Left renal pelvis (tissue), 4 donors: ENCODE measurements around the gene TSPAN31. TPM values are rescaled to one million over a fixed set of nuclear protein-coding genes. Genes with fewer than 3 reads are reported as not detected.

Experiments used
- DNase-seq, 4 donors: peaks; one replicate each; pipeline ENCODE4 v3.0.0-alpha.2; 2013; ENCODE audit warnings: low read depth in 4 of 4, low spot score in 3 of 4
- polyA plus RNA-seq, 4 donors: library from polyadenylated mRNA; unstranded; fragments of 120-200 nt; gene quantifications; one replicate each; pipeline ENCODE4 v1.2.1, GENCODE V29; 2013; ENCODE audit not compliant: insufficient read length in 4 of 4

The TSPAN31 gene
- polyA plus RNA-seq, 4 donors: 67.7 to 108 (median 102) TPM

- no peak for DNase-seq
Observed at GRCh38 chr12:57751432-57751787, 6.6 kb downstream of the TSPAN31 start.

DNA sequence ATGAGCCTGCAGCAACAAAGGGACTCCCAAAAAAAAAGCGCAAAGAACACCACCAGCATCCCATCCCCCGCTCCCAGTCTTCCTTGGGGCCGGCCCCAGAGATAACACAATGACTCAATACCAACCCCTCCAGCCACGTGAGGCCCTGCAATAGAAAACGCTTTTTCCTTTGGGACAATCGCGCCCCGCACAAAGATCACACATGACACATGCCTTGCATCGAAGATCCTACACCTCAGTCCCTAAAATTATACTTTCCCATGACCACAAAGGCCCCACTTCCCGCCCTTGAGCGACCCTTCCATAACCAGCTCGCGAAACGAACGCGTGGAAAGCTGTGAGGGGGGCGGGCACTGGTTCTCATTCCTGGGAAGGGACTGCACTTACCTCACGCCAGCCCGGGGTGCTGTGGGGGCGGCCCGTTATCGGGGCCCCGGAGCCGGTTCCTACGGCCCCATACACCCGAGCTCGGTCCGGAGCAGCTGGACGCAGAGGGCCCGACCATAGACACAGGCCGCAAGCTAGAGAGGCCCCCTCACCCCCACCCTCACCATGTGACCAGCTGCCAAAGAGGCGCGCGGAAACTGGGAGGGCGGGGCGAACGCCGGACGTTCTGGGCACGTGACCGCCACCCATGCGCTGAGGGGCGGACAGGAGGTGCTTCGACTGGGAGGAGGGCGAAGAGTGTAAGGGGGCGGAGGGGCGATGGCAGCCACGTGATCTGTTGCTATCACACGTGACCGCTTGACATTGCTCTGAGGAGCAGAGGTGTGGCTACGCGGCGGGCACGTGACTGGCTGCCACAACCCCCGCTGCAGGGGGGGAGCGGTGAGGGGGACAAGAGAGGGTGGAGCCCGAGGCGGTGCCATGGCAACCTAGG is 7.2 kb downstream of the TSPAN31 start, which contains the start of gene CDK4:
Gene CDK4 (minus strand): TSS at position 523 of the 880 bp plus-strand sequence. CDS start 593 bp downstream, outside the sequence.
- peak; percentile 96 to 98 (median 97) for DNase-seq

- no peak for DNase-seq
Observed at GRCh38 chr12:57752668-57753000, 7.8 kb downstream of the TSPAN31 start.

- no peak for DNase-seq
Observed at GRCh38 chr12:57753756-57754337, 9.0 kb downstream of the TSPAN31 start.

- DNase-seq: no peak
Observed at GRCh38 chr12:57754411-57755193, 9.8 kb downstream of the TSPAN31 start, which contains the start of gene MARCHF9. Gene MARCHF9 (plus strand): TSS chr12:57755103. CDS start chr12:57755529, 426 bp downstream.

DNA sequence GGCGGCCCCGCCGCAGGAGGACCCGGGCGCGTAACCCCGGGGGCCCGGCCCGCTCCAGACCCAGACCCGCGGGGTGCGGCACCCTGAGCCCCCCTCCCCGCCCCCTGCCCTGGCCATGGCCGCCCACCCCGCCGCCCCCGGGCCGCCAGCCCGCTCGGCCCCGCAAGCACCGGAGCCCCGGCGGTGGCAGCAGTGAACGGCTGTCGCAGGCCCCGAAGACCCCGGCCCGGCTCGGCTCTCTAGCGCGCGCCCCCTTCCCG is 10.3 kb downstream of the TSPAN31 start:
- DNase-seq: no peak

- no peak for DNase-seq
Observed at GRCh38 chr12:57755454-57756372, 10.9 kb downstream of the TSPAN31 start.

DNA sequence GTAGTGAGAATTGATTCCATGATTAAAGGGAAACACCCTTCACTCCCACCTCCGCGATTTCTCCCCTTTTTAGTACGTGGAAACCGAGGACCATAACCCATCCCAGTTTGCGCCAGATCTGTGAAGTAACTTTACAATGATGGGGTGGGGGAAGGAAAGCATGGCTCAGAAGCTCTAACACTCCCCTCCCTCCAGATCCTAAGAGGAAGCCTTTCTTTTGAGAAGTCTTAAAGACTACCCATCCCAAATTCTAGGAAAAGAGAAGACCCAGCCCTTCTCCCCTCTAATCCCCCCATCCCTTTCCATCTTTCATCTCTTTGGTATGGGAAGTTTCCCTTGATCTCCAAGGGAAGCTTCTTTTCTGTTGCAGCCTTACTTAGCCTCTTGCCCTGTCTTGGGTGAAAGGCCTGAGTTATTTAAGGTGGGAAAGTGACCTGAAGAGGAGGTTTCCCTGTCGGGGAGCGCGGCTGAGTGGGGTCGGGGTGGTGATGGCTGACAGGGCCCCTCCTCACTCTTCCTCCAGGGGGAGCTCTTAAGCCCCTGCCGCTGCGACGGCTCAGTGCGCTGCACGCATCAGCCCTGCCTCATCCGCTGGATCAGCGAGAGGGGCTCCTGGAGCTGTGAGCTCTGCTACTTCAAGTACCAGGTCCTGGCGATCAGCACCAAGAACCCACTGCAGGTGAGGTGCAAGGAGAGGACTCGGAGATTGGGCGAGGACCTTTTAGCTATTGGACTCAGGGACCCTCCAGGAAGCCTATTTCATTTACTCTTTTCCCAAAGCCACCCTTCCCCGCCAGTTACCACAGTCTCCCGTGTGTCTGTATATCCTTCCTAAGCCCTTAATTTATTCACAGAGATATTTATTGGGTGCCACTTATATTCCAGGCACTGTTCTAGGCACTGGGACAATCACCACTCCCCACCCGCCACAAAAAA is 11.8 kb downstream of the TSPAN31 start:
- DNase-seq: no peak

GRCh38 chr12:57757771-57758170 is 12.9 kb downstream of the TSPAN31 start:
- no peak for DNase-seq

DNA sequence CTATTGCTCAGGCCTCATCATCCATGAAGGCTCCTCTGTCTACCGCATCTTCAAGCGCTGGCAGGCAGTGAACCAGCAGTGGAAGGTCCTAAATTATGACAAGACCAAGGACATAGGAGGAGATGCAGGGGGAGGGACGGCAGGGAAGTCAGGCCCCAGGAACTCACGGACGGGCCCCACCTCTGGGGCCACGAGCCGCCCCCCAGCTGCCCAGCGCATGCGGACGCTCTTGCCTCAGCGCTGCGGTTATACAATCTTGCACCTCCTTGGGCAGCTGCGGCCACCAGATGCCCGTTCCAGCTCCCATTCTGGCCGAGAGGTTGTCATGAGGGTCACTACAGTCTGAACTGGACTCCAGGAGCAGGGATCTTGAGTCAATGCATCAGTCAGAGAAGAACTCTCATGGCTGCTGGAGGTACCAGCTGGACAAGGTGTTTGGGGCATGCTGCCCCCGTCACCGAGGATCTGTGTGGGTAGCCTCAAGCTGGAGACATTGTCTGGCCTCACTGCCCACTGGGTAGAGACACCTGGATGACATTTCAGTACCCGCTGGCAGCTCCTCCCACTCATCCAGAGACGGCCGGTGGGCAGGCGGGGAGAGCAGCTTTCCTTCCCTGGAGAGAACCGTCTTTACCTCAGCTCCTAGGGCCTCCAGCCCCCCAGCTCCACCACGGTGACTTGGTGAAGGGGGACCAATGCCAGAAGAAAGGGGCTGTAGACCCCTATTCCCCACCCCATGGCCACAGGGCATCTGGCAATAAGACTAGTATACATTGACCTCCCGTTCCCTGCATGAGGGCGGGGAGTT is 13.9 kb downstream of the TSPAN31 start:
- DNase-seq: no peak

DNA sequence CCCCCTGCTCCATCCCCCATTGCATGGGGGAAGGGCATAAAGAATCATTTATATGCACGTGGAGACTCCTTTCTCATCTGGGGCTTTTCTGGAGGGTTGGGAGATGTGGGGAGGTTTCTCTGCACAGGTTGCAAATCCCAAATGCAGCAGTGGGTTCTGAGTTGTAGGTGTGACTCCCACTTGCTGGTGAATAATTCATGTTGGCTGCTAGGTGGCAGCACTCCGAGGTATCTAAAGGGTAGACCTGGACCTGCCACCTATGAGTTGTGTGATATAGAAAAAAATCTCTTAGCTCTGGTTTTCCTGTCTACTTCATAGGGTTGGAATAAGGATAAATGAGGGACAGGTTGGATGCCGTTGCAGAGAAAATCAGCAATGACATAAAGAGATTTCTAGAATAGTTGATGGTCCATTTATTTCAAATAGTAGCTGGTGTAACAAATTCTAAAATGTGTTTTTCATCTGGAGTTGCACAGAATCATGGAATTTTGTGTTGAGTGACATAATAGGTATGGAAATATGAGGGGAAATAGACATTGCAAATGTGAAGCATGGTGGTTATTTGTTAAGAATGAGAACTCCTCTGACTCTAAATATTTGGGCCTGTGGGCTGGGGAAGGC is 14.6 kb downstream of the TSPAN31 start:
- DNase-seq: no peak

DNA sequence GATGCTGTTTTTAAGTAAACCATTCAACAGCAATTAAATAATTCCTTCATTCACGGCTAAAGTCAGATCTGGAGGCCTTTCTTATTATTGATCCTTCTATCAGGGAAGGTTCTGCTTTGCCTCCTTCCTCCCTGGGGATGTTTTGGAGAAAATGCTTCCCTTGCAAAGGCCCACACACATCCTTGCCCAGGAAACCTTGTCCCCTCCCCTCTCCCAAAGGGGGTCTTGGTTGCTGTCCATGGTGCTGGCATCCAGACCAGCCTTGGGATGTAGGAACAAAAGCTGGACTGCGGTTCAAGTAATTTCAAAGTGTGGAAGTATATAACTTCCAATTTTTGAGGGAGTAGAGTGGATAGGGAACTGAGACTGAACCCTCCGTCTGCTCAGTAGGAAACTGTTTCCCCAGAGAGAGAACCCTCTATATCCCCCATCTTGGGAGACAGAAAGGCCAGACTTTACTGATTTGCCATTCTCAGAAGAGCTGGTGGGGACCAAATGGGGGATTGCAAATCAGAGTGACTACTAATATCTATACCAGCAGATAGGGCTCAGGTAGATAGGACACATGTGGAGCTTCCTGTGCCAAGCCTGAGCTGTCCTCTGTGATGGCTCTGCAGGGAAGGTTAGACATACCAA is 15.6 kb downstream of the TSPAN31 start:
- DNase-seq: no peak

DNA sequence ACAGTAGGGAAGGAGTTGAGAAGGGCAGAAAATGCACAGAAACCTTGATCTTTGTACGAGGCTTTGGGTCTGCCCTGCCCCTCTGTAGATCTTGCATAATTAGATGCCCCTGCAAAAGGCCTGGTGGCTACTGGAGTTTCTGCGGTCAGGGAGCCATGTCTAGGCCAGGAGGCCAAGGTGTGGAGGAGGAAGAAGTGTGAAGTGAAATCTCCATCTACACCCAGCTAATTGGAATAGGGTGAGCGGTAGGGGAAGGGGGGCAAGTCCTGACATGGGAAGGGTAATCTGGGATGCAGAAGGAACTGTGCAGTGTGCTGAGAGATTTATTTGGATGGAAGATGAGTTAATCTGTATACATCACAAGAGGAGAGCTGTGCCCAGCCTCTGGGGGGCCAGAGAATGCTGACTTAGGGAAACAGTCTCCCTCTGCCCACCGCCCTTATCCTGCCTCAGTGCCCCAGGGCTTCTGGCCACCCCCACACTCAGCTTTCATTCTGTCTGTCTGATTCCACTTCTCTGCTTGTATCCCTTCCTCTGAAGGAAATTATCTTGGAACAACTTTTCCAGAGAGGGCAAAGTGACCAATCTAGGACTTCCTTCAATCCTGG is 16.7 kb downstream of the TSPAN31 start:
- DNase-seq: no peak

DNA sequence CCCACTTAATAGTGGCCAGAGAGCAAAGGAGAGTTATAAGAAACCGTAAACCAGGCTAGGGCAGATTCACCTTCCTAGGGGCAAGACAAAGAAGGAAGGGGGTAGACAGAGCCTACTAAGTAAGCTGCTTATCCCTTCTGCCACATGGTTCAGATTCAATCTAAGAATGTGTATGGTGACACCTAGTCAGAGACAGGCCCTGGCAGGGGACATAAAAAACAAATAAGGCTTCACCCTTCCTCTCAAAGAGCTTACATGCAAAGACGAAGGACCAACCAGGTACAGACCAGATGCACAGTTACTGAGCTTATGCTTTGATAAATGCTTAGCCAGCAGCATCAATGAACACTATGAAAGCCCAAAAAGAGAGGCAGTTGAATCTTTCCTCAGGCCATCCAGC is 17.6 kb downstream of the TSPAN31 start:
- no peak for DNase-seq

GRCh38 chr12:57763881-57764661 is 19.2 kb downstream of the TSPAN31 start:
- no peak for DNase-seq

GRCh38 chr12:57764662-57765002 is 19.8 kb downstream of the TSPAN31 start:
- DNase-seq: no peak
